HG03520 (cell line): ENCODE results near the gene RALGPS1.

Experiments
- ATAC-seq: cut with Tn5 transposase; IDR thresholded peaks from one replicate; pipeline ENCODE4 v1.9.1; 2021; ENCODE audit warnings: mild to moderate bottlenecking, moderate library complexity; ENCODE audit not compliant: unreplicated experiment

The RALGPS1 gene

DNA sequence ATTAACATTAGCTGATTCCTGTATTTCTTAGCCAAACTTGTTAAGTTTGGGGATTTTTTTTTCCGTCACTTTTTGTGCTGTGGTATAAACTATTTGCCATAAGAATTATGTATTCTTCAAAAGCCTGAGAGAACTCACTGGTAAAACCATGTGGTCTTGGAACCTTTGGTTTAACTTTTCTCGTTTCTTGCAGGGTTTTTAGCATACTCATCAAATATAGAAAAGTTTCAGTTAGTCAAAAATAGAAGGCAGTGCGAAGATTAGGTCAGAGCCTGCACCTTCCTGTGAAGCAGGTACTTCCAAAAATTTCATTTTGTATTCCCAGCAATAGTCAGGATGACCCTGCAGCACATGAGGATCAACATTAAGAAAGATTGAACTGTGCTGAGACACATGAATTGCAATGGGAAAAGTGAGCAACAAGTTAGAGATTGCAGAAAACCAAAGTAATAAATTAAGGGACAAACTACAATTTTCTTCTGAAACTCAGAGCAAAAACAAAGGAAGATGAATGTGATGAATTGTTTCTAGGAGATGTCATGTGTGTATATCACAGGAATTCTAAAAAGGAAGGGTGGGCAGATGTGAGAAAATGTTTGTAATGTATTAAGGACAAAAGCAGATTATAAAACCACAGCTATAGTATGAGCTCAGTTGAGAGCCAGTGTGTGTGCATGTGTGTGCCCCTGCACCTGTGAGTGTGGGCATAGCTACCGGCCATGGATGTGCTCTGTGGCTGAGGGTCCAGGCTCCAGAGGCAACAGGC is 105.6 kb downstream of the RALGPS1 start:
- ATAC-seq: no peak

GRCh38 chr9:127020802-127021078 is 106.2 kb downstream of the RALGPS1 start:
- no peak for ATAC-seq

- ATAC-seq: no peak
These were observed 107.2 kb downstream of the RALGPS1 start for GRCh38 chr9:127021664-127022363.

DNA sequence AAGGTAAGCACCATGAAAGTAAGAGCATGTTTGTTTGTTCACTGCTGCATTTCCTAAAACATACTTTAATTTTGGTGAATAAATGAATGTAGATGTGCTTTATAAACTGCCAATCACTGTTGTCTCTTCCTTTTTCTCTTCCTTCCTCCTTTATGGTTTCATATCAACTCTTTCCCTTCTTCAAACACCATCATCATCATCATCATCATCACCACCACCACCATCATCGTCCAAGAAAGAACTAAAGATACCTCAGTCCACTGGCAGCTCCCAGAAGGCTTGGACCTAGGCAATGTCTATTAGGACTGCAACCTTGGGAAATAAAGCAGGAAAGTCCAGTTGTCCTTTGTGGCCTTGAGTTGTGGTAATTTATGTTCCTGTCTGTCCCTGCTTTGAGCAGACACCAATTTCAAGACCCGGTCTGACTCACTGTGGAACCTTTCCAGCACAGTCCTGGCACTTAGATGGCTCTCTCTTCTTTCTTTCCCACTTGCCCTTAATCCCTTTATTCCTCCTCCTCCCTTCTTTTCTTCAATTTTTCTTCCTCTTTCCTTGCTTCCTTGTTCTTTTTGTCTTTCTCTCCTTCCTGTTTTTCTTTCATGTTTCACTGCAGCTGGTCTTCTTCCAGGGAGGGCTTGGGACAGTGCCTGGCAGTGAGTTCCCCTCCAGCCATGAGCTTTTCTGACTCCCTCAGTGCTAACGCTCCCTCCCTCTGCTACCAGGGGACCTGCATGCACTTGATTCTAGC is 108.5 kb downstream of the RALGPS1 start:
- ATAC-seq: no peak

DNA sequence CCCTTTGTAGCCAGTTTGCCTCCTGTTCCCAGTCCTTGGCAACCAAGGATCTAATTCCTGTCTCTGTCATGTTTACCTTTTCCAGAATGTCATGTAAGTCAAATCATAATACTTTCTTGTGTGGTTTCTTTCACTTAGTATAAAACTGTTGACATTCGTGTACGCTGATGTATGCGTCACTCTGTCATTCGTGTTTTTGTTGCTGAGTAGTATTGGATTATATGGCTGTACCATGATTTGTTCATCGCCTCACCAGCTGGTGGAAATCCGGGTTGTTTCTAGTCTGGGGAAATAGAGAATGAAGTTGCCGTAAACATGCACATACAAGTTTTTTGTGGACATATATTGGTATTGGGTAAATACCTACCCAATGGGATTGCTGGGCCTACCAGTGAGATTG is 110.5 kb downstream of the RALGPS1 start:
- ATAC-seq: no peak

GRCh38 chr9:127027694-127028093 is 113.1 kb downstream of the RALGPS1 start:
- no peak for ATAC-seq

- ATAC-seq: no peak
These were observed 115.0 kb downstream of the RALGPS1 start for GRCh38 chr9:127029548-127029947.

- no peak for ATAC-seq
These were observed 116.5 kb downstream of the RALGPS1 start for GRCh38 chr9:127030814-127031740.

GRCh38 chr9:127032256-127032655 is 117.7 kb downstream of the RALGPS1 start:
- no peak for ATAC-seq

DNA sequence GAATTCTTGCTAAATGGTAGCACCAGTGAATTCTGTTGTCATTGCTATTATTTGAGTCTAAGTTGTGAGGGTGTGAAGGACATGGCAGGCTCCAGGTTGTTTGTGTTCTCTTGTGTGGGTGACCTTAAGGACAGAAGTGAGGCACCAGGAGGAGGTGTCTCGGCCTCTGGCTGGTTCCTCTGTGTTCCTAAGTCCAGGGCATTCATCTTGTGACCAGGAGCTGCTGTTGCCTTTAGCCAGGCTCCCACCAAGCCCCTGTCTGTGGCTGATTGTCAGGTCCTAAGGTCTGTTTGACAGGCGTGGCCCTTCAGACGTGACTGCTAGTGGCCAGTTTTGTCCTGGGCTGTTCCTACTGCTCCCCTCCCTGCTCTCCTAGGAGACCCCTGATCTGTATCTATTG is 118.5 kb downstream of the RALGPS1 start:
- ATAC-seq: no peak

- ATAC-seq: no peak
These were observed 119.2 kb downstream of the RALGPS1 start for GRCh38 chr9:127033789-127034188.

DNA sequence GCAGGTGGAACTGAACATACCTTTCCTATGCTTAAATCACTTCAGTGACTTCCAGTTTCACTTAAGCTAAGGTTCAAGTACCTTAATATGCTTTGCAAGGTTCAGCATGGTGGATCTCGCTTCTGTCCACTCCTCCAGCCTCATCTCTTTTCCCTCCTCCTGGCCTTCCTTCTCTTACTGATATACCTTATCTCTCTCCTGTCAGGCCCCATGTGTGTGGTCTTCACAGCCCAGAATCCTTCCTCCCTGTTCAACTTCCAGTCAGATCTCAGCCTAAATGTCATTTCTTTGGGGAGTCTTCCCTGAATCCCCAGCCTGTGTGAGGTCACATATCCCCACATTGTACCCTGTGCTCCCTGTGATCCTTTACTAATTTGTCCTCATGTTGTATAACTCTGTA is 120.1 kb downstream of the RALGPS1 start:
- no peak for ATAC-seq

DNA sequence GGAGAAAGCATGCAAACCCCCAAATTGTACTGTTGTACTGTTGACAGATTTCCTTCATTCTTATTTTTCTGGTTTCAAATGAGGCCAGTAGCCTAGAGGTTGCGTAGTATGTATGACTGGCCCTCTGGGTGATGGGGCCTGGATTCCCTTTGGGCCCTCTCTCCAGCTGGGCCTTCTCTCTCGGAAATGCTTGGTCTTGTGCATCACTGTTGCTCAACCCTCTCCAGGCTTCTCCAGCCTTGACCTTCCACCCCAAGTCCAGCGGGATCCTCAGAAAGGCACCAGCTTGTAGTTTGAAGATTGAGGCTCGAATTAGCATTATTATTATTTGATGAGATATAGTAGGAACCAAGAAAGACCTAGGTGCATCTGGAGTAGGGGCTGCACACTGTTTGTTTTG is 120.8 kb downstream of the RALGPS1 start:
- ATAC-seq: no peak

DNA sequence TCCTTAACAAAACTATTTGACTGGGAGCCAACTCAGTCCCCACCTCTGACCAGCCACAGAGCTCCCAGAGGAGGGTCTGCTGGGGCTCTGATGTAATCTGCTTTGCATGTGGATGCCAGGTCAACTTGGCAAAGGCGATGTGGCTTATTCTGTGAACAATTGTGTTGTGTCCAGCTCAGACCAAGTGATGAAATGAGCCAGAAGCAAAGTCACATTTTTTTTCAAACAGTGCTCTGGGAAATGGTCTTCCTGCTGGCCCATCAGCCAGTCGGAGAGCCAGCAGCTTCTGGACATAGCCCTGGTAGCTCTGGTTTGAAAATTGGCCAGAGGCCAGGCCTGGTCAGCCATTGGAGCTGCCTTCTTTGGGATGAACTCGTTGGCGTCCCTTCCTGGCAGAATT is 121.4 kb downstream of the RALGPS1 start:
- no peak for ATAC-seq

GRCh38 chr9:127036437-127036836 is 121.9 kb downstream of the RALGPS1 start:
- ATAC-seq: no peak

GRCh38 chr9:127038531-127038930 is 123.9 kb downstream of the RALGPS1 start:
- ATAC-seq: no peak

GRCh38 chr9:127039492-127039891 is 124.9 kb downstream of the RALGPS1 start:
- ATAC-seq: no peak

DNA sequence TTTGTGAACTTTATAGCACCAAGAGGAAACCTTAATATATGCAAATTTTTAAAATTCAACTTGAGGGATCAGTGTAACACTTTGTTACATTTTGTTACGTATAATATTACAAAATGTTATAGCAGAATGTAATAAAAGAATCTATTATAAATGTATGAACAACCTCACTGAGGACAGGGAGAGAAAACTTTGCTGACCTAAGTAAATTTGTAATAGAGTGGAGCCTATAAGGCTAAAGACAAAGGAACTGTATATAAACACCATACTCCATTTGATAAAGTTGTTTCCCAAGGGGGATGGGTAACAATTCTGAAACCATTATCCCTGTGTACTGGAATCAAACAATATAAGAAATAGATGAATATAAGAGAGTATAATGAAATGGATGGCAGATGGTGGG is 130.6 kb downstream of the RALGPS1 start:
- ATAC-seq: no peak

GRCh38 chr9:127047971-127048370 is 133.4 kb downstream of the RALGPS1 start:
- ATAC-seq: no peak

DNA sequence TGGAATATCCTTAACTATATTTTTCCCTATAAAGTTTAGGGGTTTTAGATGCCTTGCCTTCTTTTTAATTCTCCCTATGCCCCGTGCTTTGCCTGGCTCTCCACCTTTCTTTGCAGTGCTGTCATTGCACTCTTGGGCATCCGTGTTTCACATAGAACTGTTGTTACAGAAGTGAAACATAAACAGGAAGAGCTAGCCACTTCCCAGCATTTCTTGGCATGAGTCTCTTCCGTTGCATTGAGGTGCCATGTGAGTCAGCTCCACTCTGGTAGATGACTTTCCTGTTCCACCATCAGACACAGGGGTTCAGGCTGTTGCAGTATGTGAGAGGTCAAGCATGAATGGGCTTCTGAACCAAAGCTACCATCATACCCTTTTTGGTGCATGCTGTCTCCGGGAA is 134.5 kb downstream of the RALGPS1 start:
- no peak for ATAC-seq

DNA sequence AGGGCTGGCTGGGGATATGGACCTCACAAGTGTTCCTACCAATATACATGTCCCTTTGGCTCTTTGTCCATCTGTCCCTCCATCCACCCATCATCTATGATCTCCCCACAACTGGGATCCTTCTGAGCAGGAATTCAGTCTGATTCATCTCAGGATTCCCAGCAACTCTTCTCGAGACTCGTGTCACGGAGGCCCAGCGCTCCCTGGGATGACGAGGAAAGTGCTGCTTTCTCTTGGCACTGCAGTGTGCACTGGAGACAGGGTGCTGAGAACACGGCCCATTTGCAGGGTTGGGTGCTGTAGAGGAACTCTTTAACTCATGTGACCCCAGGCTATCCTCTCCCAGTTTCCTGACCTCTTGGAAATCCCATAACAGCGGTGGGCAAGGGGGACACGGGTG is 135.0 kb downstream of the RALGPS1 start:
- ATAC-seq: no peak
